GM10248 (cell line): ENCODE measurements around the gene MOB3A.
A peak's percentile ranks its signal among the peaks of the same experiment; 100 is the strongest.
"Not testable (repeated sequence)": the region's sequence is repeated elsewhere in the genome, so short reads cannot be mapped to it uniquely, and the experiment has no call there.

ENCODE experiments used
- CTCF ChIA-PET: fragments of 300-600 bp; sonication (Branson Sonifier 250); formaldehyde crosslinking; extraction: SDS; loops from one replicate; lab custom pipeline; 2021; ENCODE audit warnings: antibody characterized with exemption; lab: Yijun Ruan, JAX
- POLR2A ChIA-PET: fragments of 350-650 bp; sonication (Branson Sonifier 250); formaldehyde crosslinking; extraction: SDS; loops from one replicate; lab custom pipeline; 2020; ENCODE audit warnings: antibody characterized with exemption; lab: Yijun Ruan, JAX
- DNase-seq: peaks from one replicate; pipeline ENCODE4 v3.0.0; 2012; ENCODE audit errors: extremely low spot score
- TF ChIP-seq, protein P1 (sequence below): IDR thresholded peaks from 2 replicates; pipeline ENCODE4 v1.5.1; 2012; ENCODE audit warnings: mild to moderate bottlenecking, low read depth; ENCODE audit errors: extremely low read depth, missing control alignments, control extremely low read depth

MOB3A gene

DNA sequence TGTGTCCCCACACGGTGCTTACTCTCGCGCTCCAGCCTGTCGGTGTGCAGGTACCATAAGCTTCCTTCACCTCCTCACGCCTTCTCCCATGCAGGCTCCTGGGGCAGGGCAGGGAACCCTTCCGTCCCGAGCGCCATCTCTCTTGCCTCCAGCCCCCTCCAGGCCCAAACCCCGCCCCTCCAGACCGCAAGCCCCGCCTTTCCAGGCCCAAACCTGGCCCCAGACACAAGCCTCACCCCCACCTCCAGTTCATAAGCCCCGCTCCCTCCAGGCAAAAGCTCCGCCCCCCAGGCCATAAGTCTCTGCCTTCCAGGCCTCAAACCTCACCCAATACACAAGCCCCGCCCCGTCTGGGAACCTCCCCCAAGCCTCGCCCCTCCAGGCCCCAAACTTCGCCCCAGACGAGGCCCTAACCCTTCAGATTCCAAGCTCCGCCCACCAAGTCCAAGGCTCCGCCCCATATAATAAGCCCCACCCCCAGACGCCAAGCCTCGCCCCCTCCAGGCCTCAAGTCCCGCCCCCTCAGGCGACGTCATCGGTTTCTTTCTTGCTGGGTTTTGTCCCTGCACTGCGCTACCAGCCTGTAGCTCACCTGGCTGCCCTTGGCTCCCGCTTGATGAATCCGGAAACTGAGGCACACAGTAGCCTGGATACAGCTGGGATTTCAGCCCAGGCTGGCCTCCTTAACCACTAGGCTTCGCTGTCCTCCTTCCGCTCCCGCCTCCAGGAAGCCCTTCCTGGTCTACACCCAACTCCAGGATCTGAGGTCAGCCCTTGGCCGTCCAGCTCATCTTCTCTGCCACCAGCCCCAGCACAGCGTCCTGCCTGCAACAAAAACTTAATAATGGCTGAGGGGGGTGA, 61.2 kb downstream of the MOB3A start:
- ChIA-PET POLR2A (interaction anchor here (0.5 to 1.4 kb wide), 6 partner anchors 8 to 133 kb away, joined by 3 to 5 read pairs (median 4); no protein-coding TSS in a partner anchor), CTCF (interaction anchor here (0.8 to 3.6 kb wide), 3 partner anchors 12 to 27 kb away, joined by 3 to 13 read pairs (median 4); no protein-coding TSS in a partner anchor)
- peak; percentile 78 for DNase-seq
- TF ChIP-seq, protein P1, sequence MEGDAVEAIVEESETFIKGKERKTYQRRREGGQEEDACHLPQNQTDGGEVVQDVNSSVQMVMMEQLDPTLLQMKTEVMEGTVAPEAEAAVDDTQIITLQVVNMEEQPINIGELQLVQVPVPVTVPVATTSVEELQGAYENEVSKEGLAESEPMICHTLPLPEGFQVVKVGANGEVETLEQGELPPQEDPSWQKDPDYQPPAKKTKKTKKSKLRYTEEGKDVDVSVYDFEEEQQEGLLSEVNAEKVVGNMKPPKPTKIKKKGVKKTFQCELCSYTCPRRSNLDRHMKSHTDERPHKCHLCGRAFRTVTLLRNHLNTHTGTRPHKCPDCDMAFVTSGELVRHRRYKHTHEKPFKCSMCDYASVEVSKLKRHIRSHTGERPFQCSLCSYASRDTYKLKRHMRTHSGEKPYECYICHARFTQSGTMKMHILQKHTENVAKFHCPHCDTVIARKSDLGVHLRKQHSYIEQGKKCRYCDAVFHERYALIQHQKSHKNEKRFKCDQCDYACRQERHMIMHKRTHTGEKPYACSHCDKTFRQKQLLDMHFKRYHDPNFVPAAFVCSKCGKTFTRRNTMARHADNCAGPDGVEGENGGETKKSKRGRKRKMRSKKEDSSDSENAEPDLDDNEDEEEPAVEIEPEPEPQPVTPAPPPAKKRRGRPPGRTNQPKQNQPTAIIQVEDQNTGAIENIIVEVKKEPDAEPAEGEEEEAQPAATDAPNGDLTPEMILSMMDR: no peak

GRCh38 chr19:2034253-2034652, 61.9 kb downstream of the MOB3A start:
- not testable (repeated sequence) for DNase-seq
- ChIA-PET CTCF (interaction anchor here (1.3 to 3.6 kb wide), 2 partner anchors 14 to 106 kb away, joined by 3 to 13 read pairs; no protein-coding TSS in a partner anchor), POLR2A (interaction anchor here (1.0 to 1.4 kb wide), 2 partner anchors 9 to 17 kb away, joined by 3 to 4 read pairs; no protein-coding TSS in a partner anchor)

GRCh38 chr19:2033825-2034159, 62.3 kb downstream of the MOB3A start:
- TF ChIP-seq, protein P1: no peak
- POLR2A ChIA-PET: interaction anchor here (0.6 to 1.4 kb wide), 3 partner anchors 9 to 1751 kb away, joined by 3 to 4 read pairs (median 3); no protein-coding TSS in a partner anchor
- no peak for DNase-seq
- CTCF ChIA-PET: interaction anchor here (1.3 to 3.6 kb wide), 2 partner anchors 14 to 105 kb away, joined by 3 to 13 read pairs; no protein-coding TSS in a partner anchor

DNA sequence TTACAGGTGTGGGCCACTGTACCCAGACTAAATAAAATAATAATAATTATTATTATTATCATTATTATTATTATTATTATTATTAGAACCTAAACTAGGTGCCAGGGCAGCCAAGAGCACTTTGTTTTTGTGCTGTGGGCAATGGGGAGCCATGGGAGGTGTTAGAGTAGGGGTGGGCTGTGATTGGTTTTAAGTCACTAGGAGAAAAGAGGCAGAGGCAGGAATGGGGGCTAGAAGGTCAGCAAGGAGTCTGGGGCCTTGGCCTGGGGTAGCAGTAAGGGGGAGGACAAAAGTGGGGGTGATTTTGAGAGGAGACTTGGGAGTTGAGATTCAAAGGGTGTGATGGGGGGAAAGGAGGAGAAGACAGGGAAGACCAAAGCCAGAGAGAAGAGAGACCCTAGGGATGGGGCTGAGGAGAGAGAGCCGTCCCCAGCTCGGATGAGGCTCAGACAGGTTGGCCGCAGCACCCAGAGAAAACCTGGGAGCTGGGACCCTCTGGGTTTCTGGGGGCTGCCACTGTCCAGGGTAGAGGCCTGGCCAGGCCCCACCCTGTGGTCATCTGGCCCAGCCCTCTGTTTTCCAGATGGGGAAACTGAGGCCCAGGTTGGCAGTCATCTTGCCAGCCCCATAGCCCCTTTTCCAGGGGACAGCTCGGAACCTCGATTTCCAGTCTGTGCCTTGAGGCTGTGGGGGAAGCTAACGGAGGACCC, 62.9 kb downstream of the MOB3A start:
- ChIA-PET CTCF (interaction anchor here (1.3 to 3.6 kb wide), 2 partner anchors 13 to 105 kb away, joined by 3 to 13 read pairs; no protein-coding TSS in a partner anchor), POLR2A (interaction anchor here (0.6 kb wide), 1 partner anchor 1750 kb away, joined by 3 read pairs; no protein-coding TSS in a partner anchor)
- TF ChIP-seq, protein P1: no peak

GRCh38 chr19:2032296-2032941, 63.7 kb downstream of the MOB3A start:
- DNase-seq: no peak
- ChIA-PET CTCF (interaction anchor here (1.1 to 3.6 kb wide), 3 partner anchors 9 to 12 kb away, joined by 3 to 13 read pairs (median 3); no protein-coding TSS in a partner anchor), POLR2A (interaction anchor here (1.1 kb wide), 1 partner anchor 14 kb away, joined by 6 read pairs; no protein-coding TSS in a partner anchor)
- TF ChIP-seq, protein P1: no peak

More for the DNA sequence above, 62.9 kb downstream of the MOB3A start:
- DNase-seq: no peak

GRCh38 chr19:2027361-2027760, 68.8 kb downstream of the MOB3A start:
- CTCF ChIA-PET: interaction anchor here (5.9 kb wide), 1 partner anchor 8 kb away, joined by 33 read pairs; no protein-coding TSS in a partner anchor

More at GRCh38 chr19:2027361-2027760, 68.8 kb downstream of the MOB3A start:
- DNase-seq: no peak
- POLR2A ChIA-PET: no interaction called here
- TF ChIP-seq, protein P1: no peak
